Hematopoietic multipotent progenitor cell treated with erythropoietin and hydrocortisone succinate and interleukin-3 and kit ligand, for 8 days (in vitro differentiated cells): ENCODE results near the gene CMIP.
"Not testable (repeated sequence)": the region's sequence is repeated elsewhere in the genome, so short reads cannot be mapped to it uniquely, and the experiment has no call there.

Source experiments
- DNase-seq: peaks from one replicate; pipeline ENCODE4 v3.0.0-alpha.2; 2015

Gene CMIP

DNA sequence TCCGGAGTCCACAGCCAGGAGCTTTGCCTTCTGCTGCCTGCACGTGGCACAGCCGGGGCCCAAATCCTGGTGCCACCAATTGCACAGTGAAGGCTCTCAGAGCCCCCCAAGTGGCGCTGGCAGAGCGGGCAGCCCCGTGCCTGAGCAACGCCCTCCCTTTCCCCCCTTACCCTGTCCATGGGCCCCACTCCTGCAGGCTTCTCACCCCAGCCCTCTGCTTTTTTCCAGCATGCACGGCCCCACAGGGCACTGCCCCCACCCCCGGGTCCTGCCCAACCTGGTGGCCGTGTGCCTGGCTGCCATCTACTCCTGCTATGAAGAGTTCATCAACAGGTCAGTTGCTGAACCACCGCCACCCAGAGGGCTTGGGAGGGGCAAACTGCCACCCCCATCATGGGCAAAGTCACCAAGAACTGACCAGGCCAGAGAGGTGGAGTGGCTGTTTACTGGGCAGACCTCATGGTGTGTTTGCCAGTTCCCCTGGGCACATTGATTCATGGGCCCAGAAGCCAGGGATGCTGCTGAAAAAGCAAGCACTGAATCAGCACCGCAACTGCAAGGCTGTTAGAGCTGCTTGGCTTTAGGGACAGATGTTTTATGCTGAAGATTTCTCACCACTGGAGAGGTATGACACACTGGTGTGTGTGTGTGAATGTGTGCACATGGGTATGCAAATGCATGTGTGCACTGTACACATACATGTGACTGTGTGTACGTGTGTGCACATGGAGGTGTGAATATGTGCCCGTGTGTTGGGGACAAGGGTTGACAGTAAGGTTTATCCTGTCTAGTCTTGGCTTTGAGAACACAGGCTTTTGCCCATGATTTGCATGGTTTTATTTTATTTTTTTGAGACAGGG lies 227.4 kb downstream of the CMIP start:
- no peak for DNase-seq

DNA sequence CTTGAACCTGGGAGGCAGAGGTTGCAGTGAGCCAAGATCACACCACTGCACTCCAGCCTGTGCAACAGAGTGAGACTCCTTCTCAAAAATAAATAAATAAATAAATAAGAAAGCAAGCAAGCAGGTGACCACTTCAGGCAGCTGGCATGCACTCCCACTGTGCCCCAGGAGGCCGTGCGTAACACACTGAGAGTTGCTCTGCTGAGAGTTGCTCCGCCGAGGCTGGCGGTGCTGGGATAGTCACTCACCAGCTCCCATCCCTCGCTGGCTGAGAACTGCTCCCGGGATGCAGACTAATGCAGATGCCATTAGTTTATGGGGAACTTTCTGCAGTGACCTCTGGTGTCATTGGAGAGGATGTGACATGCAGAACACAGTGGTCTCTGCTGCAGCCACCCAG lies 228.8 kb downstream of the CMIP start:
- no peak for DNase-seq

DNA sequence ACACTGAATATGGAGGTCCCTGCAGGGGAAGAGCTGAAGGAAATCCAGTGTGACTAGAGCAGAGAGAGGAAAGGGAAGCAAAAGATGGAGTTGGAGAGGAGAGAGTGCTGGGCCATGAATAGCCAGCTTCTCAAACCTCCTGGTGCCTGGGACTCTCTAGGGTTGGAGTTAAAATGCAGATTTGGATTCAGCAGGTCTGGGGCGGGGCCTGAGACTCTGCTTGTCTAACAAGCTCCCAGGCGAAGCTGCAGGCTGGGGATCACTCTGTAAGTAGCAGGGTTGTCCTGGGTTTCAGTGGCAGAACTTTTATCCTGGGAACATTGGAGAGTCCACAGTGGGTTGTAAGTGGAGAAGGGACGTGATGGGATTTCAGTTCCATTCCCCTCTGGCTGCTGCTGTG lies 231.1 kb downstream of the CMIP start:
- no peak for DNase-seq

DNA sequence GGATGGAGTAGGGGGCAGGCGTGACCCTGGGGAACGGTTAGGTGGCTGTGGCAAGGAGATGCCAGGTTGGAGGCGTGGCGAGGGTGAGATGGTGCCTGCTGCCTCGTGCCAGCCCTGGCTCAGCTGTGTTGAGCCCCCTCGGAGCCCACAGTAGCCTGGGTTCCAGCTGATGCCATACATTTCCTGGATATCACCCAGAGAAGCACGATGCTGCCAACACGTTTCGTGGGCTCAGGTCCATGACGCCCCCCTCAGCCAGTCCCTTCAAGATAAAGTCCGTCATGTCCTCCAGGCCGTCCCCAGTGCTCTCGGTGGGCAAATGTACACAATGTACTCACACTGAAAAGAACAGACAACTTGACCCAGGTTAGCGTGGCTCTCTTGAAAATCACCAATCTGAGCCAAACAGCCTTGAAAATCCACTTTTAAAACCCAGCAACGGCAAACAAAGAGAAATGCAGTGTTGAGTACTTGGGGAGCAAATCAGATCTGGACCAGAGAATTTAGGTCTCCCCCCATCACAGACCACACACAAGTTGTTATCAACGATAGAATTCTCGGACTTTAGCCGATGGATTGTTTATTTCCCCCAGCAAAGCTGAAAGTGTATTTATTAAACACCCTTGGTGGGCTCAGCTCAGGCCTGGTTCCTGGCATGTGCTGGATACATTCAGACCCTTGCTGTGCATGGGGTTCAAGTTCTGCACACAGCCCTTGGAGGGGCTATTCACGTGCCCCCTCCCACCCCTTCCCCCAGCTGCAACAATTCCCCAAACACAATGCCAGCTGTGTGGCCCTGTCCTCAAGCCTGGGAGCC lies 231.7 kb downstream of the CMIP start:
- no peak for DNase-seq

DNA sequence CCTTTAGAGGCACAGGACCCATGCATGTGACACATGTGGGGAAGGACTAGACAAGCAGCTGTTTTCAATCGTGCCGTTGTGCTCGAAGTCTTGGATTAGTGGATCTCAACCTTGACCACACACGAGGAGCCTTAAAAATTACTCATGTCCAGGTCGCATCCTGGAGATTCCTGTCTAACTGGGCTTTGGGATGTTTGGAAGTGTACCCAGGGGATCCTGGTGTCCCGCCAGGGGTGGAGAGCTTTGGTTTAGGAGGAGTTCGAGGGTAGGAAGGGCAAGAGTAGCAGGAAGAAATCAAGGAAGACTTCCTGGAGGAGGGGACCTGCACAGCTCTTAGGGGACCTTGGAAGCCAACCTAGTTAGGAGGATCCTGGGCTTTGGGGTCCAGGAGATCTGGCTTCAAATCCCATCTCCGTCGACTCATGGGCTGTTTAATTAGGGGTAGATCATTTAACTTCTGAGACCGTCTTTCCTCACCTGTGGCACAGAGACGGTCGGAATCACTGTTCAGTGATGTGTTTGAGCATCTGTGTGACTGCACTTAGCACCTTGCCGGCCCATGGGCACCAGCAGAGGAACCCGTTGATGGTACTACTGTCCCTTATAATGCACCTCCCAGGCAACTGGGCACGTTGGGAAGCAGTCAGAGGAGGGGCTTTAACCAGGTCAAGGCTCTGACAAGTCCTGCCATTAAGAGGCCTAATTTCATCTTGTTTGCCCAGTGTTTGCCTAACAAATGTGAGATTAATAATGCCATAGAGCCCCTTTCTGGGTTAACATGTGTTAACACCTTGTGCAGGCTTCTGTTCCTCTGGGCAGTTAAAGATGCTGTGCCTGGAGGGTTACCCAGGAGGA lies 232.5 kb downstream of the CMIP start:
- DNase-seq, result no peak

DNA sequence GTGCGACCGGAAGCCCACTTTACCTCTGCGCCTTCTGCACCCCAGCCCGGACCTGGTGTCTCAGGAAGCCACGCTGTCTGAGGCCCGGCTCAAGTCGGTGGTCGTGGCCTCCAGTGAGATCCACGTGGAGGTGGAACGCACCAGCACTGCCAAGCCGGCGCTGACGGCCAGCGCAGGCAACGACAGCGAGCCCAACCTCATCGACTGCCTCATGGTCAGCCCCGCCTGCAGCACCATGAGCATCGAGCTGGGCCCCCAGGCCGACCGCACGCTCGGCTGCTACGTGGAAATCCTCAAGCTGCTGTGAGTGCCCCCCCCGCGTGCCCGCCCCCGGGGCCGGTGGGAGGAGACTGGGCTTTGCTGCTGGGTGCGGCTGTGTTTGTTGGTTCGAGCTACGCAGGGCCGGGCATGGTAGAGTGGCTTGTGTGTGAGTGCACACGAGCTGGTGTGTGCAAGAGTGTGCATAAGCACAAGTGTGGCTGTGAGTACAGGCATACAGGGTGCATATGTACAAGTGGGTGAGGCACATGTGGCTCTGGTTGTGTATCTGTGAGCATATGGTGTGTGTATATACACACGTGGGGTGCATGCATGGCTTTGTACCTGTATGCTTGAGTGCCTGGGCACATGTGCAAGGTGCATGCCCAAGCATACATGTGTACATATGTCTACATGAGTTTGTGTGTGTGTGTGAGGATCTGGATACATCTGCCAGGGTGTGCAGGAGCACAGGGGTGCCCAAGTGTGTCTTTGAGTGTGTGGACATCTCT lies 233.9 kb downstream of the CMIP start:
- peak; percentile 40 for DNase-seq

DNA sequence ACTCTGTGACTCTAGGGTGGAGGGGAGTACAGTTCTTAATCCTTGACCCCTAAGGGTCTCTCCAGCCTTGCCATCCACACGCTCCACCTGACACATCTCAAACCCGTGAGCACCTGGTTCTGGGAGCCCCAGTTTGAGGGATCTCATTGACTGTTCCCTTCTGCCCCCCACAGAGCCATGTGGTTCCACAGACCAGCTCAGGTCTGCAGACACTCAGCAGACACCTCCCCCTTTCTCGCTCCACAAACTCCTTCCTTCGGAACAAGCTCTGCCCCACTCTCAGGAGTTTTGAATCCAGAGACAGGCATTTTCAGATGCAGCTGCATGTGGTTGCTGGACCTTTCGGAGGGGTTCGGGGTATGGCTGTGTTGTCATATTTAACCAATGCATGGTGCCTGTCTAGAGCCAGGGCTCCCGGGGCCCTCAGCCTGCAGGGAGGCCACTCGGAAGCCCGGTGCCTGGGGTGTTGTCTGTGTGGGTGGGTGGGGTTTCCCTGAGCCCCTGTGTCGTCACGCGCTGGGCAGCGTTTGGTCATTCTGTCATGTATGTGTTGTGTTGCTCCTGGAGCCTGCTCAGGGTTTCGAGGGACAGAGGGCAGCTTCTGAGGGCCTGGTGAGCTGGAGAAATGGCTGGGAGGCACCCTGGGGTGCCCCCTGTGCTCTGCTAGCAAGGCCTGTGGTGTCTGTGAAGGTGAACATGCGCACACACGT lies 235.3 kb downstream of the CMIP start:
- DNase-seq, result no peak

DNA sequence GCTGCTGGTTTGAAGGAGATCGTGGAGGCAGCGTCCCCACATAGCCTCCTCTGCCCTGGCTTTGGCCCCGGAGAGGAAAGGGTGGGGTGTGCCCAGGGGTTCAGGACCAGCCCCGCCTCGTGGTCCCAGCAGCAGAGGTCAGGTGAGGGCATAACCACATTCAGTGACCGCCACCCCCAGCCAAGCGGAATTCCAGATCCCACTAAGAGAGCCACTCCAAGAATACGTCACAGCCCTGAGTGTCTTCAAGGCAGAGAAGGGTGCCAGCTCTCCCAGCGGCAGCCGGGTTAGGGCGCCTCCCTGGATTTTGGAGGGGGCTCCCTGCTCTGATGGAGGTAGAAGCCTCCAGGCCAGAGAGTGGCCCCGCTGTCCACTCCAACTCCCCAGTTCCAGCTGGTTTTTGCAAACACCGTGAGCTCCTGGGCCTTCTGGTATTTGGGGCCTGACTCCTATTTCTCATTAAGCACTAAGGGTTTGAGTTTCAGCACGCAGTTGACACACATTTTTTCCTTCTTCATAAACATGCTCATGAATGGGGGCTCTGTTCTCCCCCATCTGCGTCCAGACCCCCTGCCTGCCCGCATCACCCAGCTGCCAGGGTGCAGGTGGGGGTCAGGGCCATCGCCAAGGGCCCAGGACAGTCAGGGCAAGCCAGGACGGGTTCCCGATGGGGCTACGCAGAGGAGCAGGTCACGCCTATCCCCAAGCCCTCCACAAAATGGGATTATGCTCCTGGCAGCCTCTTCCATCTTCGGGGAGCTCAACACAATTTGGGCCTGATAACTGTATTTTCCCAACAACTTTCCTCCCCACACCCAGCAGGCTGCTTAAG lies 236.1 kb downstream of the CMIP start:
- DNase-seq, result peak; percentile 30

DNA sequence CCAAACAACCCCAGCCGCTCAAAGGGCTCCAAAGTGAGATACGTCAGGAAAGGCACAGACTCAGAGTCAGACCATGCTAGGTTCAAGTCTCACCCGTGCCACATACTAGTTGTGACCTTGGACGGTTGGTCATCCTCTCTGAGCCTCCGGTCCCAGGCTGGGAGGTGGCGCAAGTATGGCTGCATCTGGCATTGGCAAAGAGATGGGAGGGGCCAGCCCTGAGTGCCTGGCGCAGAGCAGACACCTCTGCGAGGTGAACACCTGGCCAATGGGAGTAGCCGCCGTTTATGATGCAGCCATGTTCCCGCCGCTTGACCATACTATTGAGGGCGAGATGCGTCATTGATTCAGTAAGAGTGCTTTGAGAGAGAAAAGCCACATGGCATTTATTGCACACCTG lies 236.7 kb downstream of the CMIP start:
- DNase-seq, result no peak

DNA sequence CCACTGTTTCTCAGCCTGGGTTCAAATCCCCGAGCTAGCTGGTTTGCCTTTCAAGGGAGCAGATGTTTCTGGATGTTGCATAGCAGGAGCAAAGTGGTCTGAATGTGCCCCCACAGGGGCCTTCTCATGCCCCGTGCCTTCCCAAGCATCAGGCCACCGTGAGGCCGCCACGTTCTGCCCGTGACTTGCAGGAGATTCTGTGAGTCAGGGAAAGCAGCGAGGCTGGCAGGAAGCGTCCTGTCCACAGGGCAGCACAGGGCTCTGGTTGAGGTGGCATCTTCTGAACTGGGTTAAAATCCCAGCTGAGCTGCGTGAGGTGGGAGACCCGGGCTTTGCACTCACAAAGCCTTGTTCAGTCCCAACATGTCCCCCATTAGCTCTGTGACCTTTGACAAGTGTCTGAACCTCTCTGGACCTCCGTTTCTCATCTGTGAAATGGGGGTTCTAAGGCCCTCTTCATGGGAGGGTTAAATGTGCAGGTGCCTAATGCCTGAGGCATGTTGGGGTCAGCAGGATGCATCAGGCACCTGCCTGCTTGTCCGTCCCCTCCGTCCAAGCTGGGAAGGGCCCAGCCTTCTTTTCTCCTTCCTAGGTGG lies 239.7 kb downstream of the CMIP start:
- no peak for DNase-seq

DNA sequence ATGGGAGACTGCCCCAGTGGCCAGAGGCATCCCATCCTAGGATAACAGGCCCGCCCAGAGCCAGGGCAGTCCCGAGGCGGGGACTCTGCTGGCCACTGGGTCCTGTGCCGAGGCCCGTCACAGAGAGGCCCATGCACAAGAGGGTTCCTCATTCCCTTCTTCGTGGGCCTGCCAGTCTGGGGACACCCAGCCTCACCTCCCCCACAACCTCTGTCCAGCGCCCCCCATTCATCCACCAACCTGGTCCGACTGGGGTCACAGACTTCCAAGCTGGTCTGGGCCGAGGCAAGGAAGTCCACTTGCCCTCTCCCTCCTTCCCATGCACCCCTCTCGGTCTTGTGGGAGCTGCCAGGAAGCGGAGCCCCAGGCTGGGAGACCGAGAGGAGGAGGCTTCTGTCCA lies 240.3 kb downstream of the CMIP start:
- DNase-seq, result no peak

DNA sequence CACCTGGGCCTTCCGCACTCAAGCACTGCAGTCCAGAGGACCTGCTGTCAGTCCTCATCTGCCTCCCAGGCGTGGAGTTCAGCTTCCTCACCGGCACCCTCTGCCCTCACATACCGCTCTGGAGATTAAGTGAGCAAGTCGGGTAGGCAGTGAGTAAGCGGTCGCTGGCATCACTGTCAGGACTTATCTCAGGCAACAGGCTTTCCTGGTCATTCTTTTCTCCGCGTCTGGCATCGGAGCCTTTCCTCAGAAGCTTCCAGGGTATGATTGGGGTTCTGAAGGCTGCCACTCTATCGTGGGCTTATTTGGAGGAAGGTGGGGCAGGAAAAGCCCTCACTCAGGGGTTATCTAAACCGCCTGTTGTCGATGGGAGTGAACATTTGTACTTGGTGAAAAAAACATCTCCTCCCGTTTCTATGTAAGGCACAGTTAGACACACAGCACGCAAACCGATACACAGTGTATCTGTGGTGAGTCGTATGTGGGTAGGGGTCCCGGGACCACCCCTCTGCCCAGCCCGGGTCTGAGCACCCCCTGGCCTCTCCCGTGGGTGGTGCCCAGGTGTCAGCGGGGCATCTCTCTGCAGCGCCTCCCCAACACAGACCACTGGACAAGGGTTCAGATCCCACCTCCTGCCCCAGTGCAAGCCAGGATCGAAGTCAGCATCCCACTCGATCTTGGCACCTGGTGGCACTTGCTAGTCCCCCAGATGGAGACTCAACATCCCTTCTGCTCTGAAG lies 242.0 kb downstream of the CMIP start:
- peak; percentile 100 for DNase-seq

DNA sequence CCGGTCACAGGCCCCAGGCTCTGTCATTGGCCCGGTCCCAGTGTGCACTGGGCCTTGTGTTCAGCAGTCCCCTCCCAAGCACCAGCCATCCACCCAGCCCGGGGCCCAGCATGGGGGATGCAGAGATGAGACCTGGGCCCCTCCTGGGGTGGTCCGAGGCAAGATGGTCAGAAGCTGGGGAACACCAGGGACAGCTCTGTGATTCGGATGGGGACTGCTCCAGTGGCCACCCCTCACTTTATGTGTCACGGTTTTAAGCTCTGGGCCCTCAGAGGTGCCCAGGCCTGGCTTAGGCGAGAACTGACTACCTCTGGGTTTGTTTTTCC lies 242.5 kb downstream of the CMIP start:
- no peak for DNase-seq

DNA sequence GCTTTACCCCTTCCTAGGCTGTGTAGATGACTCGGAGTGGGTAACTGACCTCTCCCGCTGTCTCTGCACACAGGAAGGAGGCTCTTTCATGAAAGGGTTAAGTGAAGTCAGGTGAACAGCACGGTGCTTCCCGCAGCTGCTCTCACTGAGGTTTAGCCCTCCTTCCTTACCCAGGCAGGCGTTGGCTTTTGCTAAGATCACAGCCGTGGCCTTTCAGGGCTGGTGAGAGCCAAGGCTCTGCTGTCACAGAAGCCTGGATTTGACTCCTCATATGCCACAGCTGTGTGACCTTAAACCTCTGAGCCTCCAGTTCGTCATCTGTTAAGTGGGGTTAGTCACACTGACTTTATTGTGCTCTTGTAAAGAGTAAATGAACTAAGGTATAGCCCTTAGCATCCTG lies 243.6 kb downstream of the CMIP start:
- DNase-seq, result peak; percentile 50

DNA sequence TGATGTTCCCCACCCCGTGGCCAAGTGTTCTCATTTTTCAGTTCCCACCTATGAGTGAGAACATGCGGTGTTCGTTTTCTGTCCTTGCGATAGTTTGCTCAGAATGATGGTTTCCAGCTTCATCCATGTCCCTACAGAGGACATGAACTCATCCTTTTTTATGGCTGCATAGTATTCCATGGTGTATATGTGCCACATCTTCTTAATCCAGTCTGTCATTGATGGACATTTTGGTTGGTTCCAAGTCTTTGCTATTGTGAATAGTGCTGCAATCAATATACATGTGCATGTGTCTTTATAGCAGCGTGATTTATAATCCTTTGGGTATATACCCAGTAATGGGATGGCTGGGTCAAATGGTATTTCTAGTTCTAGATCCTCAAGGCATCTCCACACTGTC lies 244.2 kb downstream of the CMIP start:
- DNase-seq, result not testable (repeated sequence)

DNA sequence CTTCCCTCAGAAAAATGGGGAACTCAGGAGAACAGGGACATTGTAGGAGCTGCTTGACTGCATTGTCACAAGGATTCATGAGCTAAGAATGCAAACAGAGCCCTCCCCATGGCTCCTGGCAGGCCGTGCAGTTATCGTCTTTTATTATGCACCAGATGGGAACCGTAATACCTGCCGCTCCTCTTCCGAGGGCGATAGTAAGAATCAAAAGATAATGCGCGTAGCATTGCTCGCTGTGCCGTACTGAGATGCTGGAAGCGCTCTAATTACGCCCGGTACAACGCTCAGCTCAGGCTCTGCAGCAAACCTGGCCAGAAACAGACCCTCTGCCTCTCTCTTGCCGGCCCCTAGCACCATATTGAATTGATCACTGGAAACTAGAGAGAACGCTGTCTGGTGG lies 247.4 kb downstream of the CMIP start:
- DNase-seq, result no peak

DNA sequence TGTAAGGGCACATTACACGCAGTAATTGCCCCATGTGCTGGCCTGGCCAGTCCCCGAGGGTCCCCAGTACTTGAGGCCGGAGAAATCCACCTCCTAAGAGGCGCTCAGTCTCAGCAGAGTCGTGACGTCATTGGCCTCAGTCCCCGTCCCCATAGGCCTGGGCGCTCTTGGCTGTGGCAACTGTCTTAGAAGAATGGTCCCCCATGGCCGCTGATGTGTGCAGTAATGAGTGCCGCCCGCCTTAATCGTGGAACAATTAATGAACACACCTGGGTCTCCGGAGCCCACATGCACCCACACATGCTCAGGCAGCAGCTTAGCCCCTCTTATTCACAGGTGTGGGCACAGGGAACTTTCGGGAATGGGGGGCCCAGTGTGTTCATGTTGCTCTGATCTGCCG lies 248.0 kb downstream of the CMIP start:
- no peak for DNase-seq

DNA sequence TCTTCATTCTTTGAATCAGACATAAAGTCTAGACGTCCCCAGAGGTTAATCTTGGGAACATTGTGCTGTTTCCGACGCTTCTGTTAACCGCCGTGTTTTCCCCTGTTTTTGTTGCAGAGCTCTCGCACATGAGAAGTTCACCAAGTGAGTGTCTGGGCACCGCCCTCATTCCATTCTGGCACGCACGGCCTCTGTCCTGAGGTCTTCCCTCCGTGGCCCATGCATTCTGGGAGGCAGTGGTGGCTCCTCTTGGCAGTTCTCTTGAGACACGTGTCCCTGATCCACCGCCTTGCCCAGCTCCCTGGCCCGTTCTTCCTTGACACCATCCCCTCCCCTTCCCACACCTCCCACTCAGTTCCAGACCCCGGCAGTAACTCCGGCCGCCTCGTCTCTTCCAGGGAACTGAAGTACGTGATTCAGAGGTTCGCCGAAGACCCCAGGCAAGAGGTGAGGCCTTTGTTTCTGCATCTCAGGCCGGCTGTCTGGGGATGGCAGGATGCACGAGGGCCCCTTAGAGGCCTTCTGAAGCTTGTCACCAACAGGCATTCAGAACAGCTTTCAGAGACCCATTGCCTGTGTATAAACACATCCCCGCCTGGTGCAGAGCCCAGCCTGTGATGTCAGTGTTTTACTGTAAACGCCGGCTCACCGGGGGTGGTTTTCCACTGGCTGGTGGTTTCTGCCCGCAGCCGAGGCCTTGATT lies 248.6 kb downstream of the CMIP start:
- DNase-seq, result no peak

DNA sequence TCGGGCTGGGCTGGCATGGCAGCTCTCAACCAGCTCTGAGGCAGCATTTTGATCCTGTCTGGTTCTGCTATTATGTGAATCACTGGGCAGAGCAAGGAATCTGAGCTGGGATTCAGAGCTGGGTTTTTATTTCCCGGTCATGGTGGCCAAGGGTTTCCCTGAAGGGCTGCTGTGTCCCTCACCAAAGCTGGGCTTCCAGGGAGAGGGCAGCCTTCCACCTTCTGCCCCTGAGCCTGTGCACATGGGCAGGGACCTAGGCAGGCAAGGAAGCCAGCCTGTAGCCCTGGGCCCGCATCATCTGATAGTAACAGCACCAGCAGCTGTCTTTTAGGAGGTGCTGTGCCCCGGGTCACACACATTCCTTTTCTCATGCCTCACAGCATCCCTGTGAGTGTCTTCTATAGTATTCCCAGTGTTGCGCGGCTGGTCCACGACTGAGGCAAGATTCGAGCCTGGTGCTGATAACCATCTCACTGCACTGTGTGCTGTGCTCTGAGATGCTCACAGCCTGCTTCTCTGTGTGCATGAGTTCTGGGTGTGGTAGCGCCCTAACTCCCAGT lies 249.2 kb downstream of the CMIP start:
- DNase-seq, result peak; percentile 27
